ENCODE results near the gene ZNF678.
"Not testable (repeated sequence)": the region's sequence is repeated elsewhere in the genome, so short reads cannot be mapped to it uniquely, and the experiment has no call there.

ZNF678 gene

GRCh38 chr1:227556288-227556687 lies 7.1 kb upstream of the ZNF678 start:
- no peak for DNase-seq

- DNase-seq: no peak
Measured at GRCh38 chr1:227557962-227558725, 5.2 kb upstream of the ZNF678 start.

- DNase-seq: no peak
Measured at GRCh38 chr1:227558732-227559262, 4.6 kb upstream of the ZNF678 start.

GRCh38 chr1:227559499-227559898 lies 3.9 kb upstream of the ZNF678 start:
- DNase-seq: no peak

GRCh38 chr1:227559926-227560325 lies 3.4 kb upstream of the ZNF678 start:
- DNase-seq: no peak

GRCh38 chr1:227560393-227561173 lies 2.8 kb upstream of the ZNF678 start:
- DNase-seq: no peak

- DNase-seq: no peak
Measured at GRCh38 chr1:227561241-227561907, 2.0 kb upstream of the ZNF678 start.

- no peak for DNase-seq
Measured at GRCh38 chr1:227562037-227562436, 1.3 kb upstream of the ZNF678 start.

- DNase-seq: no peak
Measured at GRCh38 chr1:227562933-227563323, 428 bp upstream of the ZNF678 start.

GRCh38 chr1:227567256-227567655 lies 3.9 kb downstream of the ZNF678 start:
- DNase-seq: no peak

GRCh38 chr1:227568593-227568992 lies 5.2 kb downstream of the ZNF678 start:
- no peak for DNase-seq

GRCh38 chr1:227572752-227573151 lies 9.4 kb downstream of the ZNF678 start:
- no peak for DNase-seq

- DNase-seq: no peak
Measured at GRCh38 chr1:227574926-227575325, 11.6 kb downstream of the ZNF678 start.

GRCh38 chr1:227576189-227576588 lies 12.8 kb downstream of the ZNF678 start:
- no peak for DNase-seq

GRCh38 chr1:227577500-227577899 lies 14.1 kb downstream of the ZNF678 start:
- no peak for DNase-seq

- DNase-seq: no peak
Measured at GRCh38 chr1:227583354-227583753, 20.0 kb downstream of the ZNF678 start.

- no peak for DNase-seq
Measured at GRCh38 chr1:227586733-227587132, 23.4 kb downstream of the ZNF678 start.

GRCh38 chr1:227587968-227588367 lies 24.6 kb downstream of the ZNF678 start:
- no peak for DNase-seq

- not testable (repeated sequence) for DNase-seq
Measured at GRCh38 chr1:227588769-227589168, 25.4 kb downstream of the ZNF678 start.

GRCh38 chr1:227589777-227590176 lies 26.4 kb downstream of the ZNF678 start:
- DNase-seq: not testable (repeated sequence)

GRCh38 chr1:227596222-227596621 lies 32.9 kb downstream of the ZNF678 start:
- DNase-seq: not testable (repeated sequence)

GRCh38 chr1:227603327-227603726 lies 40.0 kb downstream of the ZNF678 start:
- DNase-seq: no peak

GRCh38 chr1:227604446-227604845 lies 41.1 kb downstream of the ZNF678 start:
- DNase-seq: no peak
